Measurements from ENCODE around the gene RGS13. TPM values are rescaled to one million over a fixed set of nuclear protein-coding genes. Genes with fewer than 3 reads are reported as not detected.
"Not testable (repeated sequence)": the region's sequence is repeated elsewhere in the genome, so short reads cannot be mapped to it uniquely, and the experiment has no call there.

RGS13 gene
- total RNA-seq, 1 donor from 2014 or later, result 0.22 TPM

DNA sequence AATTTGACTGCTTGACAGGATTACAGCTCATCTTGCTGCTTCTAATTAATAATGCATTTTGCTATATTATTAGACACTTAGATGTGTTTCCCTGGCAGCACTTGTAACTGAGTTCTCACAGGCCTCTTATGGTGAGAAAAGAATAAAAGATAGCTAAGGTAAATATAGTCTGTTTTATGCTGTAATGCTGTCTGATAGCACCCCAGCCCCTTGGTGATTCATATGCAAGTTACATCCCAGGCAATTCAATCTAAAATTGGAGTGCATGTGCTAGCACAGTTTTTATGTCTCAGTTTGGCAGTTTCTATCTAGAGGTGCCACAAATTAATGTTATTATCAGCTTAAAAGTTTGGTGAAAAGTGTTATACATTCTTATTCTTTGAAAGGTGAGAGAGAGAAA is 42.2 kb downstream of the RGS13 start:
- Histone ChIP-seq H3K36me3 (no peaks in the 10 kb centered on the region), H3K9me3 (replicated peaks) (no peaks in the 10 kb centered on the region), H3K27ac (replicated peaks) (no peak overlapping the region), H3K4me1 (no peaks in the 10 kb centered on the region), H3K27me3 (ENCODE audit: low read depth) (no peaks in the 10 kb centered on the region), H3K4me3 (no peak overlapping the region)
- intact Hi-C loops (cut with micrococcal nuclease), result no loop called here
- no peak for DNase-seq
- TF ChIP-seq, protein P1, sequence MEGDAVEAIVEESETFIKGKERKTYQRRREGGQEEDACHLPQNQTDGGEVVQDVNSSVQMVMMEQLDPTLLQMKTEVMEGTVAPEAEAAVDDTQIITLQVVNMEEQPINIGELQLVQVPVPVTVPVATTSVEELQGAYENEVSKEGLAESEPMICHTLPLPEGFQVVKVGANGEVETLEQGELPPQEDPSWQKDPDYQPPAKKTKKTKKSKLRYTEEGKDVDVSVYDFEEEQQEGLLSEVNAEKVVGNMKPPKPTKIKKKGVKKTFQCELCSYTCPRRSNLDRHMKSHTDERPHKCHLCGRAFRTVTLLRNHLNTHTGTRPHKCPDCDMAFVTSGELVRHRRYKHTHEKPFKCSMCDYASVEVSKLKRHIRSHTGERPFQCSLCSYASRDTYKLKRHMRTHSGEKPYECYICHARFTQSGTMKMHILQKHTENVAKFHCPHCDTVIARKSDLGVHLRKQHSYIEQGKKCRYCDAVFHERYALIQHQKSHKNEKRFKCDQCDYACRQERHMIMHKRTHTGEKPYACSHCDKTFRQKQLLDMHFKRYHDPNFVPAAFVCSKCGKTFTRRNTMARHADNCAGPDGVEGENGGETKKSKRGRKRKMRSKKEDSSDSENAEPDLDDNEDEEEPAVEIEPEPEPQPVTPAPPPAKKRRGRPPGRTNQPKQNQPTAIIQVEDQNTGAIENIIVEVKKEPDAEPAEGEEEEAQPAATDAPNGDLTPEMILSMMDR (IDR thresholded peaks at IDR 0.05; ENCODE audit: borderline replicate concordance), result no peak

GRCh38 chr1:192682335-192682734 is 46.4 kb downstream of the RGS13 start:
- Histone ChIP-seq H3K4me1 (no peaks in the 10 kb centered on the region), H3K27ac (replicated peaks) (no peak overlapping the region), H3K4me3 (no peak overlapping the region), H3K9me3 (replicated peaks) (peaks cover 12% of the 10 kb centered on the region), H3K36me3 (no peaks in the 10 kb centered on the region), H3K27me3 (ENCODE audit: low read depth) (no peaks in the 10 kb centered on the region)
- DNase-seq, result no peak
- TF ChIP-seq, protein P1 (IDR thresholded peaks at IDR 0.05; ENCODE audit: borderline replicate concordance), result no peak
- intact Hi-C loops (cut with micrococcal nuclease), result no loop called here

GRCh38 chr1:192683081-192683480 is 47.1 kb downstream of the RGS13 start:
- peaks cover 12% of the 10 kb centered on the region for H3K9me3 ChIP-seq (replicated peaks)
- DNase-seq; H3K4me1 ChIP-seq; H3K36me3 ChIP-seq; H3K27ac ChIP-seq (replicated peaks); H3K27me3 ChIP-seq (ENCODE audit: low read depth); H3K4me3 ChIP-seq; intact Hi-C loops (cut with micrococcal nuclease): not testable (repeated sequence)

DNA sequence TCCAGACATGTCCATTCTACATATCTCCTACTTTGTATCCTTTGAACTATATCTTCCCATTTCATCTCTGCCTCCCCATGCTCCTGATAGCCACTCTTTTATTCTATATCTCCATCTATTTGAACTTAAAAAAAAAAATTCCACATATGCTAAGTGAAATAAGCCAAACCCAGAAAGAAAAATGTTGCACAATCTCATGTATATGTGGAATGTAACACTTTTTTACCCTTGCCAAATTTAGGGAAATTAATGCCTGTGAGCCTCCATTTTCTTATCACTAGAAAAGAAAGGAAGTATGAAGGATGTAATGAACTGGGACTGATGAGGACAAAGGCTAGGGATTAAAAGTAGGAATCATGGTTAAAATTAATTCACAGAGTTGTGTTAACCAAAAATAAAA is 53.5 kb downstream of the RGS13 start:
- Histone ChIP-seq H3K27ac (replicated peaks) (no peak overlapping the region), H3K4me3 (no peak overlapping the region), H3K36me3 (no peaks in the 10 kb centered on the region), H3K4me1 (no peaks in the 10 kb centered on the region), H3K27me3 (ENCODE audit: low read depth) (no peaks in the 10 kb centered on the region), H3K9me3 (replicated peaks) (peaks cover 2% of the 10 kb centered on the region)
- TF ChIP-seq, protein P1 (IDR thresholded peaks at IDR 0.05; ENCODE audit: borderline replicate concordance), result no peak
- DNase-seq, result no peak
- intact Hi-C loops (cut with micrococcal nuclease), result no loop called here

DNA sequence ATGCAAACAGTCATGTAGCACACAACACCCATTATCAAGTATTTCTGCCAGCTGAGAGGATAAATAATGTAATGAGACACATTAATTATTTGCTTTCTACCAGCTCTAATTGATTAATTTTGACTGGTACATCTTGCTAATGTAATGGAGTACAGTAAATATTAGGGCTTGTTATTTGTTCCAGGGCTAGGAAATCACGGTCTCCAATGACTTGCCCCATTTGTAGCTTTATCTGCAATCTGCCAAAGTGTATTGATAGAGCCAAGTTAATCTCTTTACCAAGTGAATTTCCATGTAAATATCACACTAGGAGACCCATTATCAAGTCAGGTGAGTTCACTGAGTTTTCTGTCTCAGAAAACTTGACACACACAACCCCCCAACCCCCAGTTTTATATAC is 55.1 kb downstream of the RGS13 start:
- TF ChIP-seq, protein P1 (IDR thresholded peaks at IDR 0.05; ENCODE audit: borderline replicate concordance), result no peak
- H3K4me3 ChIP-seq, result no peak overlapping the region
- intact Hi-C loops (cut with micrococcal nuclease), result no loop called here
- H3K27me3 ChIP-seq (ENCODE audit: low read depth), result no peaks in the 10 kb centered on the region
- H3K36me3 ChIP-seq, result no peaks in the 10 kb centered on the region
- no peak overlapping the region for H3K27ac ChIP-seq (replicated peaks)
- no peak for DNase-seq
- H3K4me1 ChIP-seq, result no peaks in the 10 kb centered on the region
- no peaks in the 10 kb centered on the region for H3K9me3 ChIP-seq (replicated peaks)

- TF ChIP-seq, protein P1 (IDR thresholded peaks at IDR 0.05; ENCODE audit: borderline replicate concordance), result no peak
- intact Hi-C loops (cut with micrococcal nuclease), result no loop called here
- H3K27ac ChIP-seq (replicated peaks), result no peak overlapping the region
Observed at GRCh38 chr1:192696082-192696481, 60.1 kb downstream of the RGS13 start.

More at GRCh38 chr1:192696082-192696481, 60.1 kb downstream of the RGS13 start:
- H3K27me3 ChIP-seq (ENCODE audit: low read depth), result no peaks in the 10 kb centered on the region
- H3K36me3 ChIP-seq, result no peaks in the 10 kb centered on the region
- DNase-seq, result no peak
- H3K4me1 ChIP-seq, result peaks cover 6% of the 10 kb centered on the region
- H3K4me3 ChIP-seq, result no peak overlapping the region
- no peaks in the 10 kb centered on the region for H3K9me3 ChIP-seq (replicated peaks)
